Activated gamma-delta T cell treated with anti-CD3 and anti-CD28 coated beads, Interleukin-2, amount 50 U/mL, for 16 hours (primary cell): ENCODE measurements around the gene PRPF19.
A peak's percentile ranks its signal among the peaks of the same experiment; 100 is the strongest.
"Not testable (repeated sequence)": the region's sequence is repeated elsewhere in the genome, so short reads cannot be mapped to it uniquely, and the experiment has no call there.

Experiments
- DNase-seq: peaks from one replicate; pipeline ENCODE4 v3.0.0-alpha.2; 2020; ENCODE audit warnings: low read depth

The PRPF19 gene

GRCh38 chr11:60923326-60923725 lies 16.9 kb upstream of the PRPF19 start:
- no peak for DNase-seq

GRCh38 chr11:60922906-60923305 lies 16.5 kb upstream of the PRPF19 start:
- DNase-seq: no peak

- DNase-seq: no peak
These were observed 15.5 kb upstream of the PRPF19 start for GRCh38 chr11:60921777-60922335.

DNA sequence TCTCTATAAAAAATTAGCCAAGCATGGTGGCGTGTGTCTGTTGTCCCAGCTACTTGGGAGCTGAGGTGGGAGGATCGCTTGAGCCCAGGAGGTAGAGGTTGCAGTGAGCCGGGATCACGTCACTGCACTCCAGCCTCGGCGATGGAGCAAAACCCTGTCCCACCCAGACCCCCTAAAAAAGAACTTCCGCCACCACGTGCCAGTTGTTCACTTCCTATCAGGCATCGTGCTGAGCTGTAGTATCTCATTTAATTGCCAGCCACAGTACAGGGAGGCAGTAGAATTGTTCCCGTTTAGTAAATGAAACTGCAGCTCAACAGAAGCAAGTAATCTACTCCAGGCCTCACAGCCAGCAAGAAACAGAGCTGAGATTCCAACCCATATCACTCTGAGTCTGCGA lies 14.9 kb upstream of the PRPF19 start:
- no peak for DNase-seq

- DNase-seq: no peak
These were observed 13.6 kb upstream of the PRPF19 start for GRCh38 chr11:60919956-60920355.

DNA sequence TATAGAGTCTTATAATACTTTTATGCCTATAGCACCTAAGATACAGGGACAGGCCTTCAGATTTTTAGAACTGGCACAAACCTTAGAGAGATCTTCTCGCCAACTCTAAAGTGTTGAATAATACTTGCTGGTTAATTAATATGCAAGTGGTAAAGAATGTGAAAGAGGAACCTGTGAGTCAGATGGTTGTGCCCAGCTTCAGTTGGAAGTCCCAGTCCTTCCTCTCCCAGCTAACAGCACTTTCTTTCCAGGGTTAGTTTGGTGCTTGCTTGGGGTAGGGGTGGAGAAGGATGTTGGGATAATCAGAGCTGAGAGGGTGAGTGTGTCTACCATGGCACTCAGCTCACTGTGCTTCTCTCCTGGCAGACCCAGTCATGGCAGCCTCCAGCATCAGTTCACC lies 12.9 kb upstream of the PRPF19 start:
- DNase-seq: no peak

DNA sequence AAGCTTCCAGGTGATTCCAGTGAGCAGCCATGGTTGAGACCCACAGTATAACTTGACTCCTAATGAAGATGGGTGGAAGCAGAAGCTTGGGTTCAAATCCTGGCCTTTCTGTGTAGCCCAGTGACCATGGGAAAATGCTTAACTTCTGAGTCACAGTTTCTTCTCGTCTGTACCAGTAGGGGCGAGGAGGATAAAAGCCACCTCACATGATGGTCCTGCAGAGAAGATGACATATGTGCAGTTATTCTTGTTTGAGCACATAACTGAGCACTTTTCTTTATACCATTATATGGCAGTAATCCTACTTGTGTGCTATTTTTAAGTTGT lies 12.5 kb upstream of the PRPF19 start:
- no peak for DNase-seq

- no peak for DNase-seq
These were observed 12.0 kb upstream of the PRPF19 start for GRCh38 chr11:60918251-60918938.

DNA sequence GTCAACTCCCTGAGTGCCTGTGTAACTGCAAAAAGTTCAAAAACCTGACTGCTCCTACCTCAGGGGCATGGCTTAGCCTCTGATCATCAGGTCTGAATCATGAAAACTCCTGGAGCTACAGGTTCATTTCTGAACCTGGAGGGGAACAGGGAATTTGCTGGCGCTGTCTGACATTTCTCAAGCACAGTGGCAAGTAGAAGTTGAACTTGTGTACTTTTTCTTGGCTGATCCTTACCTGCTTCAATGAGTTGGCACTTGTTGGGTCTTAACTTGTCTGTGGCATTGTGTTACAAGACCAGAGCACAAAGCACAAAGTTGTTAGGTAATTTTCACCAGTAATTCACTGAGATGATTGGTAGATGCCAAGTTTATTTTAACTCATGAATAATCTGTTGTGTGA lies 10.9 kb upstream of the PRPF19 start:
- DNase-seq: no peak

DNA sequence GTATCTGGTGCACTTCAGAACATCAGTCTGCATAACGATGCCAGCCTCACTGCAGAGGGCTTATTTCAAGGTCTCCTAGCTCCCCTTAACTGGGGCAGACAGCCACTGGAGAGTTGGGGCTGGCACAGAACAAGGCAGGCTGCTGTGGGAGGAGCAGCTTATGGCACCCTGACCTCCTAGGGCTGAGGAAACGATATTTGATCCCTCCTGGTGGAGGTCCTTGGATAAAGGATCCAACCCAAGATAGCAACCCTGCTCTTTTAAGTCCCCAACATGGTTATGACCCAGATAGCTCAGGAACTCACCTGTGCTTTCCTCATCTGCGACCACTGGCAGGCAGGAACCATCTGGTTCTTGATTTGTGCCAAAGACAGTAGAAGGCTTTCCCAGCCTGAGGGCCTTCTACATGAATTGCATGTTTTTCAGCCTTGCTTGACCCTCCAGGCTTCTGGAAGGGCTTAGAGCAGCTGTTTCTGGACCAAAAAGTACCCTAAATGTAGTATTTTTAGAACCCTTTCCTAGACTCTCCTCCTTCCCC lies 10.4 kb upstream of the PRPF19 start:
- DNase-seq: no peak

DNA sequence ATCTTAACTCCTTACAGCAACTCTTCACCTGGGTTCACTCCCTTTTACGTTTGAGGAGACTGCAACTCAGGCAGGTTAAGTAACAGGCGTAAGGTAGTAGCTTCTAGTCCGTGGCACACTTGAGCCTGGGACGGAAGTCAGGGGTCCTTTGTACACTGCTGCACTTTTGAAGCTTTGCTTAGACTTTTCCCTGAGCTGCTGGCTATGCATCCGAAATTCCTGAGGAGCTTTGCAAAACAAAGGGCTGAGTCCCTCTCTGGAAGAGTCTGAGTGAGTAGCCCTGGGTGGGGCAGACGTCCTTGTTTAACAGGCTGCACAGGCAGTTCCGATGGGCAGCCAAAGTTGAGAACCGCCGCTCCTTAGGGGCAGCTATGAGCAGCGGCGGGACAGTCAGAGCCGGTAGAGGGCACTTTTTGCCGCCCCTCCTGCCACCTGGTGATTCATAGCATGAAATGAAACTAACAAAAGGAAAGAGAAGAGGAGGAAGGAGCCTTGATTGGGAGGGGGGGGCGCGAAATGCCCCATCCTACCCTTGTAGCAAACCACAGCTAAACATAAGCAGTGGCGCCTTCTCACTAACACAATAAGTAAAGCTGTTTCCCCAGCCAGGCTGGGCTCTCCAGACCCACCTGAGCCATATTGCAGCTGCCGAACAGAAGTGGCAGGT lies 9.0 kb upstream of the PRPF19 start:
- peak; percentile 70 for DNase-seq

GRCh38 chr11:60914633-60915247 lies 8.4 kb upstream of the PRPF19 start:
- no peak for DNase-seq

DNA sequence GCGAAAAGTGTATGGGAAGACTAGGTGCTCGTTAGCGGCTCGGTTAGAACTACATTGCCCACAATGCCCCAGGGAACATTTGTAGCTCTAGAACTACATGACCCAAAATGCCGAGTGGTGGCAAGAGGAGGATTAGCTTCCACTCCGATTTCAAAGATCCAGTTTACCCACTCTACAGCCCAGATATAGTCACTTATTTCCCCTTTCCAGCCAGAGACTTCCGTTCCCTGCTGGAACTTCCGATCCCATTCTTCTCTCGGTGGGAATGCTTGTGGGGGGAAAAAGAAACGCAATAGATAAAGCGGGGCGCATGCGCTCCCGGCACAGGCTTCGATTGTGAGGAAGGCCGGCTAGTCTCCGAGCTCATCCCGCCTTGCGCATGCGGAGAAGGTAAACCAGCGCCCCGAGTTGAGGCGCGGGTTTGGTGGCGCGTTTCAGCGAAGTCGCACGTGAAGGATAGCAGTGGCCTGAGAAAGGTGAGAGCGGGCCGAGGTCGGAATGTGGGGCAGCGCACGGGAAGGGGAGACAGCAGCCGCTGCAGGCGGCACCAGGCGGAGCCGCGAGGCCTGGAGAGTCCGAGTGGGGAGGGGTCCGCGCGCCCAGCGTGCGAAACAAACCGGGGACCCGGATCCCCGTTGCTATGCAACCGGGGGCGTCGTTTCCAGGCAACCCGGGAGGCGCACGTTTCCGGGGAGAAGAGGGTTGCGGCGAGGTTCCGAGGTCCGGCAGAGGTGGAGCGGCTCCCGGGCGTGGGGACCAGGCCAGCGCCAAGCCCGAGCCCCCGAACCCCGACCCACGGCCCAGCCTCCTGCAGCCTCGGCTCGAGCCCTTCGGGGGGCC lies 7.6 kb upstream of the PRPF19 start, which contains the start of gene TMEM109:
TMEM109 (plus strand) TSS at position 366 of the 840 bp plus-strand sequence. CDS start 5,536 bp downstream, outside the sequence.
- peak; percentile 78 for DNase-seq

- no peak for DNase-seq
These were observed 6.6 kb upstream of the PRPF19 start for GRCh38 chr11:60912851-60913528.

DNA sequence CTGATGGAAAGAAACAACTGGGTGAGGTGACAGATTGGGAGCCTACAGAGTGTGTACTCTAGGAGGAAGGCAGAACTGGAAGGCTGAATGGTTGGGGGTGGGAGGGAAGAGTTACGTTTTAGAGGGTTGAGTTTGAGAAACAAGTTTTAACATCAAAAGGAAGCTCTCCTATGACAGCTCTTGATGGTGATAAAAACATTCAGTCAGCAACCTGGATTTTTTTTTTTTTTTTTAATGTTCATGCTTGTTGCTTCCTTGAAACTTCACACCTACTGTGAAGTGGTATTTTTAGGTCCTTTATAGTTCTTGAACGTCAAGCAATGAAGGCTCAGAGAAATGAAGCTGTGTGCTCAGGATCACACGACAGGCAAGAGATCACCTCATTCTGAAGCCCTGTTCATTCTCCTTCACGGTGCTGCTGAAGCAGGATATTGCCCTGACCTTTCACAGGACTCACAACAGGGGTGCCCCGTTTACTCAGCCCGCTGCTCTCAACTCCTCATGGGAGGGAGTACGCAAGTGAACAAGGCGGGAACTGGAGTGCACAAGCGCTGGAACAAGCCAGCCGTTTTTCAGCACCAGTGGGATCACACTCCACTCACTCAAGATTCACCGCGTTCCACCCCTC lies 6.0 kb upstream of the PRPF19 start:
- no peak for DNase-seq

DNA sequence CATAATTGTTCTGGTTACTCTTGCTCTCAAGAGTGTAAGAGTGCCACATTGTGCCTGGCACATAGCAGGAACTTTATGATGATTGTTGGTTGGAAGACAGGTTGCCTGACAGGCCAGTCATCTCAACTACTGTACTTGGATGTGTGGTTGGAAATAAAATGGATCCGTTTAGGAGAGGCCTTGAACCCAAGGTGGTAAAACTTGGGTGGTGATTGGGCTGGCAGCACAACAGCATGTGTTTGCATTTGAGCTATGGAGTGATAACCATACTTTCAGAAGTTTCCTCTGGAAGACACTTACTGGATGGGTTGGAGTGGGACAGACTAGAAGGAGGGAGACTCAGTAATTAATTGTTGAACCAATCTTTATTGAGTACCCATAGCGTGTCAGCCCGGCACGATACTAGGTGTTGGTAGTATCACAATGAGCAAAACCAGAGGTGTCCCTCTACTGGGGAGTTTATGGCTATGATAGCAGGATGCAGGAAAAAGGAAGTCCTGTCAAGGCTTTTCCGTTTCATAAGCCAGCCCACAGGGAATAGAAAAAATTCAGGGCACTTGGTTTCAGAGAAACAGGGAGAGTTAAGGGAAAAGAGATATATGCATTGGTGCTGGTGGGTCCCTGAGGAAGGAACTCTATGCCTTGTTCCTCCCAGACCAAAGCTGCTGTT lies 4.5 kb upstream of the PRPF19 start:
- no peak for DNase-seq

- DNase-seq: no peak
These were observed 3.9 kb upstream of the PRPF19 start for GRCh38 chr11:60910281-60910687.

DNA sequence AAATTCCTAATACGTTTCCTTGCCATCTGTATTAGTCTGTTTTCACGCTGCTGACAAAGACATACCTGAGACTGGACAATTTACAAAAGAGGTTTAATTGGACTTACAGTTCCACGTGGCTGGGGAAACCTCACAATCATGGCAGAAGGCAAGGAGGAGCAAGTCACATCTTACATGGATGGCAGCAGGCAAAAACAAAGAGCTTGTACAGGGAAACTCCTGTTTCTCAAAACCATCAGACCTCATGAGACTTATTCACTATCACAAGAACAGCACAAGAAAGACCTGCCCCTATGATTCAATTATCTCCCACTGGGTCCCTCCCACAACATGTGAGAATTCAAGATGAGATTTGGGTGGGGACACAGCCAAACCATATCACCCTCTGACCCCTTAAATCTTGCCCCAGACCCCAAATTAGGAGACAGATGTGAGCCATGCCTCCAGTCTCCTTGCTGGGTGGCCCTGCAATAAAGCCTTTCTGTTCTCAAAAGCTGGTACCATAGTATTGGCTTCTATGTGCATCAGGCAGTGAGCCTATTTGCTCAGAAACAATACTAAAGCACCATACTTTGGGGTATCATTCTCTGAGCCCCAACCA lies 3.4 kb upstream of the PRPF19 start:
- DNase-seq: not testable (repeated sequence)

GRCh38 chr11:60908803-60909202 lies 2.4 kb upstream of the PRPF19 start:
- no peak for DNase-seq

DNA sequence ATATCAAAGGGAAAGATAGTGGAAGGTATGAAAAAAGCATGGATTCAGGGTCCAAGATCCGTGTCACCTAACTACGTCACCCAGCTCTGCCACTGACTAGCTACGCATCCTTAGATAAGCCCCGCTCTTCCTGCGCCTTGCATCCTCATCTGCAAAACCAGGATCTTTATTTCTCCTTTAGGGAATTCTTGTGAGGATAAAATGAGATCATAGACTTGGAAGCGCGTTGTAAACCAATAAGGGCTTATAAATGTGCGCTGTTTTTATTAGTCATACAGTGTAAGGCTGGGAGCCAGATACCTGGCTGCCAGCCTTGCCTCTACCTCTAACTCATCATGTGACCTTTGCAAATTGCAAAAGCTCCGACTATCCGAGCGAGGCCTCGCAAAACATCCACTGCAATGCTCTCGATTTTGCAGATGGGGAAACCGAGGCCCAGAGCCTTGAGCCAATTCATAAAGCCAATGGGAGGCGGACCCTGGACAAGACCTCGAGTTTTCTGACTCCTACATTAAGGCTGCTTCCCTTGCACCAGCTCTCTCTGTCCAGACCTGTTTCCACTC lies 753 bp downstream of the PRPF19 start:
- DNase-seq: no peak
